Thyroid gland (tissue), 4 donors: ENCODE measurements around the gene SERPINB7.

ENCODE experiments used
- POLR2A ChIP-seq, 2 donors: fragments of 450-650 bp; IDR thresholded peaks; one replicate each; pipeline ENCODE4 v1.6.1; 2017; ENCODE audit warnings: antibody characterized with exemption in 2 of 2, mild to moderate bottlenecking in 2 of 2, moderate library complexity in 1 of 2
- TF ChIP-seq, protein P1 (sequence below), 6 experiments: fragments of 200-600 bp in 3 of 6; fragments of 450-650 bp in 3 of 6; sonication (generic) in 3 of 6; IDR thresholded peaks; one replicate each; pipeline ENCODE4 v1.5.1; 2016 to 2019; ENCODE audit warnings: antibody characterized with exemption in 6 of 6, mild to moderate bottlenecking in 2 of 6, inconsistent platforms in 1 of 6, moderate library complexity in 1 of 6

DNA sequence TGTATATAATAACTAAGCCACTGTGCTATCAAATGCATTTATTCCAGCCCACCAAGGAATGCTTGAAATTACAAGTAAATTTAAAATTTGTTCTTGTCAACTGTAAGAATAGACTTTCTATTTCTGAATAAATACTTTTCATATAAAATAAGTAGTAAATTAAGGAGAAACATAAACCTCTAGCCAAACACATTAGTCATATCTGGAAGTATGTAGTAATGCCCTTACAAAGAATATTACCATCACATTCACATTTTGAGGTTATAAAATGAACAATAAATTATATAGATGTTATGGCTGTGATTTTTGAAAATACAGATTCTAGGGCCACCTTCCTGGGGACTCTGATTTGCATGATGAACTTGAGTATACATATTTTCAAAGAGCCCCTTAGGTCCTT is 54.7 kb downstream of the SERPINB7 start:
- TF ChIP-seq POLR2A (IDR thresholded peaks at IDR 0.05), result no peak
- TF ChIP-seq, protein P1, sequence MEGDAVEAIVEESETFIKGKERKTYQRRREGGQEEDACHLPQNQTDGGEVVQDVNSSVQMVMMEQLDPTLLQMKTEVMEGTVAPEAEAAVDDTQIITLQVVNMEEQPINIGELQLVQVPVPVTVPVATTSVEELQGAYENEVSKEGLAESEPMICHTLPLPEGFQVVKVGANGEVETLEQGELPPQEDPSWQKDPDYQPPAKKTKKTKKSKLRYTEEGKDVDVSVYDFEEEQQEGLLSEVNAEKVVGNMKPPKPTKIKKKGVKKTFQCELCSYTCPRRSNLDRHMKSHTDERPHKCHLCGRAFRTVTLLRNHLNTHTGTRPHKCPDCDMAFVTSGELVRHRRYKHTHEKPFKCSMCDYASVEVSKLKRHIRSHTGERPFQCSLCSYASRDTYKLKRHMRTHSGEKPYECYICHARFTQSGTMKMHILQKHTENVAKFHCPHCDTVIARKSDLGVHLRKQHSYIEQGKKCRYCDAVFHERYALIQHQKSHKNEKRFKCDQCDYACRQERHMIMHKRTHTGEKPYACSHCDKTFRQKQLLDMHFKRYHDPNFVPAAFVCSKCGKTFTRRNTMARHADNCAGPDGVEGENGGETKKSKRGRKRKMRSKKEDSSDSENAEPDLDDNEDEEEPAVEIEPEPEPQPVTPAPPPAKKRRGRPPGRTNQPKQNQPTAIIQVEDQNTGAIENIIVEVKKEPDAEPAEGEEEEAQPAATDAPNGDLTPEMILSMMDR (IDR thresholded peaks at IDR 0.05), result no peak
